ENCODE measurements around the gene RNF114.

DNA sequence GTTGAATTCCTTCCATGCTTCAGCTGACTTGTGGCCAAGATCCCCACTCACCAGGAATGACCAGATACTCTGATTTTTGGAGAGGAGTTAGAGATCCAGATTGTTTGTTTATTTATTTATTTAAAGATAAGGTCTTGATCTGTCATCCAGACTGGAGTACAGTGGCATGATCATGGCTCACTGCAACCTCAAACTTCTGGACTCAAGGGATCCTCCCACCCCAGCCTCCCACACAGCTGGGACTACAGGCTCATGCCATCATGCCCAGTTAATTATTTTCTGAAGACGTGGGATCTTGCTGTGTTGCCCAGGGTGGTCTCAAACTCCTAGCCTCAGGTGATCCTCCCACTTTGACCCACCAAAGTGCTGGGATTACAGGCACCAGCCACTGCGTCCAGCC lies 16.7 kb upstream of the RNF114 start:
- TF ChIP-seq, protein P1, sequence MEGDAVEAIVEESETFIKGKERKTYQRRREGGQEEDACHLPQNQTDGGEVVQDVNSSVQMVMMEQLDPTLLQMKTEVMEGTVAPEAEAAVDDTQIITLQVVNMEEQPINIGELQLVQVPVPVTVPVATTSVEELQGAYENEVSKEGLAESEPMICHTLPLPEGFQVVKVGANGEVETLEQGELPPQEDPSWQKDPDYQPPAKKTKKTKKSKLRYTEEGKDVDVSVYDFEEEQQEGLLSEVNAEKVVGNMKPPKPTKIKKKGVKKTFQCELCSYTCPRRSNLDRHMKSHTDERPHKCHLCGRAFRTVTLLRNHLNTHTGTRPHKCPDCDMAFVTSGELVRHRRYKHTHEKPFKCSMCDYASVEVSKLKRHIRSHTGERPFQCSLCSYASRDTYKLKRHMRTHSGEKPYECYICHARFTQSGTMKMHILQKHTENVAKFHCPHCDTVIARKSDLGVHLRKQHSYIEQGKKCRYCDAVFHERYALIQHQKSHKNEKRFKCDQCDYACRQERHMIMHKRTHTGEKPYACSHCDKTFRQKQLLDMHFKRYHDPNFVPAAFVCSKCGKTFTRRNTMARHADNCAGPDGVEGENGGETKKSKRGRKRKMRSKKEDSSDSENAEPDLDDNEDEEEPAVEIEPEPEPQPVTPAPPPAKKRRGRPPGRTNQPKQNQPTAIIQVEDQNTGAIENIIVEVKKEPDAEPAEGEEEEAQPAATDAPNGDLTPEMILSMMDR (IDR thresholded peaks at IDR 0.05; ENCODE audit: insufficient read depth, low read depth, low read length): no peak
- no peak for TF ChIP-seq EZH2 (IDR thresholded peaks at IDR 0.05; ENCODE audit: insufficient read depth, low read length)
